Ureter (tissue), 1 donor: ENCODE results near the gene ALG12. TPM values are rescaled to one million over a fixed set of nuclear protein-coding genes. Genes with fewer than 3 reads are reported as not detected.
A peak's percentile ranks its signal among the peaks of the same experiment; 100 is the strongest.

Experiments used
- DNase-seq: peaks from one replicate; pipeline ENCODE4 v3.0.0-alpha.2; 2020; ENCODE audit warnings: low spot score
- total RNA-seq: library from RNA; stranded (reverse); gene quantifications from one replicate; pipeline ENCODE4 v1.2.4, GENCODE V29; 2023
- donor health status: DM: yes; HTN: yes; CAD: no.

ALG12 gene
- total RNA-seq, 1 donor from 2014 or later = 20.5 TPM

DNA sequence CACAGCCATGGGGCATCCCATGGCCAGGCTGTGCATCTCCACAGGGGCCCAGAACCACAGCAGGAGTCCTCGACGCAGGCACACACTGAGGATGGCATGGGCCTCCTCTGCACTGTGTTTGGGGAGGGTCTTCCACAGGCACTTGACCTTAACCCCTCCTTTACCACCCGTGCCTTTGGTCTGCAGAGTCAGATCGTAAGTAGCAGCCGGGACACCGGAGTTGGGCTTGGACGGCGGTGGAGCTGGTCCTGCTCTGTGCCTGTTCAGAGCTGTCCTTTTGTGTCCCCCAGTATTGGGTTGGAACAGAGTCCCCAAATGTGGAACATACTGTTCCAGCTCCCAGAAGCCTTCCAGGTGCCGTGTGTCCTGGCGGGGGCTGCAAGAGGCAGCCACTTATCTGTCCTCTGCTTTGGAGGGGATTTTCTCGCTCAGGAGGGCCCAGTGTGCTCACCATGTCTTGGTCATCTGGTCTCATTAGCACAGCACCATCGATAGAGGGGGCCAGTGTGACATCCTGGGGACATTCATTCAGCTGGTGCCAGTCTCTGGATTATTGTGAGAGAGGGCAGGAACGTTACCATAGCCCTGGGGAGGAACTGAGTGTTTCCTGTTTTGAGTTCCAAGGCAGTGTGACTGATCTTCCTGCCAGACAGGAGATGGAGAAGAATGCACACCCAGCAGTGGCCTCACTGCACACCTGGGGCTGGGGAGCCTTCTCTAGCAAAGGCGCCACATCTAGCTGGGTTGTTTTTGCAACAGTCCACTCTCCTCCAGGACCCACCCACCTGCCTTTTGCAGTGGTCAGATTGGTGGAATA lies 12.6 kb upstream of the ALG12 start:
- DNase-seq = peak; percentile 86

DNA sequence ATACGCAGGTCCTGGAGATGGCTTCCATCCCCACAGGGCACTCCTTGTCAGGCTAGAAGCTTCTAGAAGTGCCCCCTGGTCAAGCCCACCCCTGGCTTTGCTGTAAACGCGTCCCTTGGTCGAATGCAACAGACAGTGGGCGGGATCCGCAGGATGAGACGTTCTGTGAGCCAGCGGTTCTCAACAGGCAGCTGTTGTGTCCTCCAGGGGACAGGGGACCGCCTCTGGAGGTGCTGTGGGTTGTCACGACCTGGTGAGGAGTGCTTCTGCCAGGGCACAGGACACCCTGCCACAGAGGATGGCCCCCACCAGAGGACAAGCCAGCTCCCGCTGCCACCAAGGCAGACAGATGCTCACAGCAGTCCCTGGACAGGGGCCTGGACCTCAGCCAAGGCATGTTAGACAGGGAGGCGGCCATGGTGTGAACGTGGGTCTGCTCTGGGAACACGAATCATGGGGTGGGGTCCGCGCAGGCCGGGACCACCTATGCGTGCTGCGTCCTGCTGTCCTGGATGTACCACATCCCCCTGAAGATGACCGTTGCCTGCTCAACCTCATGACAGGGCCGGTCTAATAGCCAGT lies 11.8 kb upstream of the ALG12 start:
- DNase-seq = peak; percentile 55

DNA sequence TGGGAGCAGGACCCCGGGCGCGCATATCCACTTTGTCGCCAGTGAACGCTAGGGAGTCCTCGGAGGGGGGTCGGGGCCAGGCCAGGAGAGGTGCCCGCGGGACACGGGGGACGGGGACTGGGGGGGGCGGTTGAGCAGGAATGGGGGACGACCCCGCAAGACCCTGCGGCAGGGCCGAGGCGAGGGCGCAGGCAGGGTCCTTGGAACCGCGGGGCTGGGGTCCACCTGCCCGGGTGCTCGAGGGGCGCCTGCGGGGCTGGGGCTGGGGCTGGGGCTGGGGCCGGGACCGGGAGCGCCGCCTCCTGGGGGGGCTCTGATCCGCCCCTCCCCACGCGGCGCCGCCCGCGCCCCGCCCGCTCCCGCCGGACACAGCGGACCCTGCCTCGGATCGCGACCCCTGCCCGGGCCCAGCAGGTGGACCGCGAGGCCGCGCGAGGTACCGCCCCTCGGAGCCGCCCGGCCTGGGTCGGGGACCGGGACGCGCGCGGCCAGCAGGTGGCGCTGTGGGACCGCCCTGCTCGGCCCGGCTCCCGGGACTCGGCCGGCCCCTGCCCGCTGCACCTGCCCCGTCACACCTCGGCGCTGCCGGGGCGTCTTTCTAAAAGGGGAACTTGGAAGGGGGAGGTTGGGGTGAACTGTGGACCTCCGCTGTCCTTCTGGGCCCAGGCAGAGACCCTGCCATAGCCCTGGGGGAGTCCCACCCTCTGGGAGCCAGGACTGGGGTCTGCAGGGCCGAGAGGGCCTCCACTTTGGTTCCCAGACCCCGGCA lies 11.2 kb upstream of the ALG12 start:
- DNase-seq = no peak

GRCh38 chr22:49928555-49929210 lies 10.4 kb upstream of the ALG12 start:
- no peak for DNase-seq

DNA sequence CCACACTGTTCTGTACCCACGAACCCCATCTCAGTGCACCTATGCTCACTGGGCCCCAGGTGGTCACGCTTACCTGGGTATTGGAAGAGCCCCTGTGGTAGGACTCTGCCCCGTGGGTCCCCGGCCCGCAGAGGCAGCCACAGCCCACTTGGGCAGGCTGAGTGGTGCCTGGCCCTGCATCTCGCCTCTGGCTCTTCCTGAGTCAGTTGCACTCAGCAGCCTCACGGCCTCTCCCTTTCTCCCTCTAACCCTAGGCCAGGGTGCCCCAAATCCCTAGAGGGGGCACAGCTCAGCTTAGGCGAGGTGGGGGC lies 9.9 kb upstream of the ALG12 start:
- no peak for DNase-seq

- DNase-seq = no peak
Measured at GRCh38 chr22:49927483-49928184, 9.4 kb upstream of the ALG12 start.

DNA sequence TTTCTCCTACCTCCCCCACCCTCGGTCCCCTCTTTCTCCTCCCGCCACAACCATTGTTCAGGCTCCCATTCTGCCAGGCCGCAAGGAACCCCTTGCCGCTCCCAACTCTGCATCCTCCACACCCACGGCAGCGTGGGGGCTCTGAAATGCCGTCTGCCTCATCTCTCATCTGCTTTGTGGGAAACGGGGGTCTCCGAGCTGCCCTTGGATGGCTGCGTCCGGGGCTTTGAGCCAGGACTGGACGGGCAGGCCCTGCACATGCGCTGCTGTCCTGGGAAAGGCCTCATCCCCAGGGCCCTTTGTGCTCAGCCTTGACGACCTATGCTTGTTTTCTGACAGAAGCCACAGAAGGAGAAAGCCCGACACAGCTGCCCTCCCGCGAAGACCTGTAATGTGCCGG lies 8.7 kb upstream of the ALG12 start:
- no peak for DNase-seq

GRCh38 chr22:49925525-49926128 lies 7.4 kb upstream of the ALG12 start:
- DNase-seq = no peak

GRCh38 chr22:49924113-49924833 lies 6.0 kb upstream of the ALG12 start:
- no peak for DNase-seq

DNA sequence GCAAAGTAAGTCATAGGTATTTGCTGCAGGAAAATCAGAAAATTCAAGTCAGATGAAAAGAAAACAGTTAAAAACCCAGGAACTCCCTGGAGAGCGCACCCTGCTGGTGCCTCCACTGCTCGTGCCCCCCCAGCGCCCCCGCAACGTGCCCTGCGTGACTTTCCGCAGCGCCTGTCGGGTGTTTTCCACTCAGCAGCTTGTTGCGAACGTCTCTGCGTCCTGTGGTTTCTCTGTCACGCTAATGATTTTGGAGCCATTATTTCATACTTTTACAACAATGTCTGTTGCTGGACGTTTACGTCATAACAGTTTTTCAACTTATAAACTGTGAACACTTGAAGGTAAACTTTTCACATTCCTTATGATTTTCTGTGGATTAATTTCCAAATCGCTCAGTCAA lies 5.2 kb upstream of the ALG12 start:
- DNase-seq = no peak

DNA sequence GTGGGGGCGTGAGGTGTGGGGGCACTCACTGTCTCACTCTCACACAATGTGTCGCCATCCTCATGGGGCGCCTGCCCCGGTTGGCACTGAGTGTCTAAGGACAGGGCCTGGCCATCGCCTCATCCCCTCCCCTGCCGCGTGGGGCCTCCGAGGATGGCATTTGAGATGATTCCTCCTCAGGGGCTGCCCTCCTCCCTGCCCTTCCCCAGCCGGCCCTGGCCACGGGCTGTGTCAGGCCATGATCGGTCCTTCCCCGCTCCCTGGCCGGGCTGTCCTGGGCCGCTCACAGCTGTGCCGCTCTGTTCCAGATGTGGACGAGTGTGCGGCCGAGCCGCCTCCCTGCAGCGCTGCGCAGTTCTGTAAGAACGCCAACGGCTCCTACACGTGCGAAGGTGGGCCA lies 4.7 kb upstream of the ALG12 start:
- no peak for DNase-seq

- DNase-seq = no peak
Measured at GRCh38 chr22:49922484-49922883, 4.2 kb upstream of the ALG12 start.

- DNase-seq = no peak
Measured at GRCh38 chr22:49921508-49922278, 3.5 kb upstream of the ALG12 start.

DNA sequence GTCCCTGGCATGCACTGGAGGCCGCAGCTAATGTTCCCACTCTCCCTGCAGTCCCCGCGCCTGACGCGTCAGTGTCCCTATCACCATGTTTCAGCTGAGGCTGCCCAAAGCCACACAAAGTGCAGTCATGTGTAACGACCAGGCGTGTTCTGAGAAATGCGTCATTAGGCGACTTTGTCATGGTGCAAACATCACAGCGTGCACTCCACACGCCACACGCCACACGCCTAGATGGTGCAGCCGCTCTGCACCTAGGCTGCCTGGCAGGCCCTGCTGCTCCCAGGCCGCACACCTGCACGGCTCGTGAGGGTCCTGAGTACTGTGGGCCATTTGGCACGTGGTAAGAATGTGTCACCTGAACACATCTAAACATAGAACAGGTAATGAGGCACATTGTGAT lies 2.6 kb upstream of the ALG12 start:
- no peak for DNase-seq

DNA sequence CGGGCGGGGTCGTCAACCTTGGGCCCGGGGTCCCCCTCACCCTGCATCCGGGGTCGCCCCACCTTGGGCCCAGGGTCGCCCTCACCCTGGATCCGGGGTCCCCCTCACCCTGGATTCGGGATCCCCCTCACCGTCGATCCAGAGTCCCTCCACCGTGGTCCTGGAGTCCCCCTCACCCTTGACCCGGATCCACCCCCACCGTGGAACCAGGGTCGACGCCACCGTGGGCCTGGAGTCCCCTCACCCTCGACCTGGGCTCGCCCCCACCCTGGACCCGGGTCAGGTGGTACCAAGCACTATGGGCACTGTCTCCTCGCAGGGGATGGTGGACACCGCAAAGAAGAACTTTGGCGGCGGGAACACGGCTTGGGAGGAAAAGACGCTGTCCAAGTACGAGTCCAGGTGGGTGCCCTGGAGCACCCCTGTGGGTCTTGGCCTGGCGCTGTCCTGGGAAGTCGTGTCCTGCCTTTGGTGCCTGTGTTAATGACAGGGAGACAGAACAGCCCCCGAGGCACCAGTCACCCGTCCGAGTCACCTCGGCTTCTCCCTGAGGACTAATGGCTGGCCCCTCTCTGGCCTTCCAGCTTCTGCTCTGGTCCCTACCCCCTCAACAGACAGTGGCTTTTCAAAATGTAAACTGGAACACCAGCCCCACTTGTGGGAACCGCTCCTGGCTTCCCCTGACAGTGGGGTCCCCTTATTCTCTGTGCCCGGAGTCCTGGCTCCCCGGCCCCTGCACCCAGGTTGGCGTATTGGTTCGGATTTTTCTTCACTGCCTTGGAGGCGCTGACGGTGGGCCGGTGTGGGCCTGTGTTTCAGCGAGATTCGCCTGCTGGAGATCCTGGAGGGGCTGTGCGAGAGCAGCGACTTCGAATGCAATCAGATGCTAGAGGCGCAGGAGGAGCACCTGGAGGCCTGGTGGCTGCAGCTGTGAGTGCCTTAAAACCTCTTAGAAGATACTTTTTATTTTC lies 958 bp upstream of the ALG12 start:
- DNase-seq = no peak

DNA sequence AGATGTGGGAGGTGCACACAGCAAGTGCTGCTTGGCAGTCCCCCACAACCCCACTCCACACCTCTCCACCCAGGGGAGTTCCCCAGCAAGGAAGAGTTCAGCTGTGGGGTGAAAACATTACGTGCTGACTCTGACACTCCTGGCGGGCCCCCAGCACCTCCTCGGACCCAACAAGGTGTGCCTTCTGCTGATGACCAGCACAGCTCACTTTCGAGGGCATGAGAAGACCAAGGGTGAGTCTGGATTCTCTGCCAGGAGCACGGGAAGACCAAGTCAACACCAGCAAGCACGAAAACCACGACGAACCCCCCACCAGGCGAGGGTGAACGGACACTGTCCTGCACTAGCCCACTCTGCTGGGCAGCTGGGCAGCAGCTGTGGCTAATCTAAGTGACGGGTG lies 1.4 kb downstream of the ALG12 start:
- no peak for DNase-seq

GRCh38 chr22:49915610-49916009 lies 2.6 kb downstream of the ALG12 start:
- DNase-seq = no peak

DNA sequence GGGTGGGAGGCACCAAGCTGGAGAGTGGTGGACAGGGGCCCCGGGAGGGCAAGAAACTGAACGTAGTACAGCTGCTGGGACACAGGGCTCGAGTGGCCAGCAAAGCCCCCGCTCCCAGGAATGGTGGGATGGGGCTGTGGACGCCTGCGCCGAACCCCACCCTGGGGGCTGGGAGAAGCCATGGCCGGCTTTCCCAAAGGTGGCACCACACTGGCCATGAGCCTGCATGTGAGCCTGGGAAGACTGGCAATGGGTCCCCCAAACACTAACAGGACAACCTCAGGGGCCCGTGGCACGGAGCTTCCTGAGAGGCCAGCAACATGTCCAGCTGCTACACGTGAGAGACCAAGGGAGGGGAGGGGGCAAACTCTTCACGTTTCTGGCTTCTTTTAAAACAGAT lies 4.0 kb downstream of the ALG12 start:
- DNase-seq = no peak

DNA sequence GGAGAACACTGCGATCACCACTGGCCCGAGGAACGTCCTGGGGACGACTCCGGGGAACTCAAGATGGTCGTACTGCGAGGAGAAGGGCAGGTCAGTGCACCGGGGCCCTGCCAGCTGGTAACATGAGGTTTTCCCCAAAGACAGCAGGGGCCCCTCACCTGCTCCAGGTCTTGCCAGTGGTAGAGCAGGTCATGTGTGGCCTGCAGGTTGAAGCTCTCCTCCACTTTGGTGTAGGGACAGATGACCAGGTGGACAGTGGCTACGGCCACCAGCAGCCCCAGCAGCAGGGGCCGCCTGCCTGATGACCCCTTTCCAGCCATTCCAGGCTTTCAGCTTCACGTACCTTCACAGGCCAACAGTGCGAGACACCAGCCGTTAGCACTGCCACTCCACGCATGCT lies 4.8 kb downstream of the ALG12 start:
- no peak for DNase-seq
